NAMALWA (cell line): ENCODE results near the gene CCT7.
A peak's percentile ranks its signal among the peaks of the same experiment; 100 is the strongest.

Source experiments
- DNase-seq: peaks from one replicate; pipeline ENCODE4 v3.0.0-alpha.2; 2015; ENCODE audit warnings: low spot score

Gene CCT7

GRCh38 chr2:73268830-73269685 lies 35.0 kb downstream of the CCT7 start:
- no peak for DNase-seq

DNA sequence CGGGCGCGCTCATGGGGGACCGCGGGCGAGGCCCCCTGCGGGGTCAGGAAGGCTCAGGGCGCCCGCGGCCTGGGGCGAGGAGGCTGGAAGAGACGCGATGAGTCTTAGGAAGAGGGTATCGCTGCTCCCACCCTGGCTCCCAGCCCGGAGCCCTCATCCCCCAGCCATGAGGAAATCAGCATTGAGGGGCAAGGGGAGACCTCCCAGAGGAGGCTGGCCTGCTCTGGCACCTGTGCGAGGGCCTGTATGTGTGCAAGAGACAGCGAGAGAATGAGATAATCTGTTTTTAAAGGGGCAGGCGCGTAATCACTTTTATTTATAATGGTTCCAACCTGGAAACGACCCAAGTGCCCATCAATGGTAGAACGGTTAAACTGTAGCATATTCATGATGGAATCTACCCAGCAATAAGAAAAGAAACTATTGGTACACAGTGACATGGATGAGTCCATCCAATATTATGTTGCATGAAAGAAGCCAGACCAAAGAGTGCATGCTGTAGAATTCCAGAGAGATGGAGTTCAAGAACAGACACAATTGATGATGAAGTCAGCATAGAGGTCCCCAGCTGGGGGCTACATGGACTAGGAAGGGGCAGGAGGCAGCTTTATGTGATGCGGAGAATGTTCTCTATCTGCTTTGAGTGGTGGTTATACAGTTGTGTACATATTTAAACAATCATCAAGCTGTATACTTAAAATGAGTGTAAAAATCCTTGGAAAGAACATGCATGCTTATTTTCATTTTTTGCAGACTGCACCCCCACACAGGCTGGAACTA lies 35.8 kb downstream of the CCT7 start:
- DNase-seq = no peak

DNA sequence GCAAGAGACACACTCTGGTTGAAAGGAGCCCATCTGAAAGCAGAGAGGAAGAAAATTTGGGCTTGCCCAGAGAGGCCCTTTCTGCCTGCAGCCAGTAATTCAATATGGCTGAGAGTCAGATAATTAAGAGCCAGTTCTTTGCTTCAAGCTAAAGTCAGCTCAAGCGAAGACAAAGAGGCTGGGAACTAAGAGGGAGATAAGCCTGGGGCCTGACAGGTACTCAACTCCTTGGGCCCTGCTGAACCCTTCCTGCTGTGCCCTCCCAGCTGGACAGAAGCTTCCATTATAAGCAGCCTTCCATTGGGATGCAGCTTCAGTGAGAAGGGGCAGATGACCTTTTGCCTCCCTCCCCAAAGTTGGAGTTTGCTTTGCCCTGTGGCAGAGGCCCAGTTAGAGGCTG lies 38.2 kb downstream of the CCT7 start:
- no peak for DNase-seq

DNA sequence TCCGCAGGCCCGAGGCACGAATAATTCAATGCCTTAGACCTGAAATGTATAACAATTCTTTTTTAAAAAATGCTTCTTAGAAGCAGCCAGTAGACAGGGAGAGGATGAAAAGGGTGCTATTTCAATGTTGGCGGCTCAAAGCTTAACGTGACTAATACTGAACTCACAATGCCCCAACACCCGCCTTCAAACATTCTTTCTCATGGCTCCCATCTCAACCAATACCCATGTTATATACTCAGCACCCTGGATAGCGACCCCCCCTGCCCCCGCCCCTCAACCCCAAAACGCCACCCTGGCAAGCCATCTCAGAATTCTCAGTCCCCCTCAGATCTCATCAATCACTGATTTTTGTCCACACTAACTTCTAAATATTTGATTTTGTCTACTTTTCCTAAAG lies 45.7 kb downstream of the CCT7 start:
- no peak for DNase-seq

DNA sequence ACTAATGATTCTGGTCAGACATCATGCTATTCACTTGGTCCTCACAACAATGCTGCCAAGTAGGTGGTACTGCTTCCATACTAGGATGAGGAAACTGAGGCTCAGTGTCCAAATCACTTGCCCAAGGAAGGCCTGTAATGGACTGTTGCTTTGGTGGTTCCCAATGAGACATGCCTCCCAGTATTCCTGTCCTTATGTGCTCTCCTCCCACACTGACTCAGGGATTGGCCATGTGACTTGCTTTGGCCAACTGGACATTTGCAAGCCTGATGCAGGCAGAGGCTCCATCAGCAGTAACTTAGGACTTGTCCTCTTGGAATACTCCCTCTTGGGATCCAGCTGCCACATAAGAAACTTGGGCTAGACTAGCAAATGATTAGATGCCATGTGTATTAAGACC lies 47.1 kb downstream of the CCT7 start:
- no peak for DNase-seq

- peak; percentile 25 for DNase-seq
These were observed 48.9 kb downstream of the CCT7 start for GRCh38 chr2:73282924-73283544.

DNA sequence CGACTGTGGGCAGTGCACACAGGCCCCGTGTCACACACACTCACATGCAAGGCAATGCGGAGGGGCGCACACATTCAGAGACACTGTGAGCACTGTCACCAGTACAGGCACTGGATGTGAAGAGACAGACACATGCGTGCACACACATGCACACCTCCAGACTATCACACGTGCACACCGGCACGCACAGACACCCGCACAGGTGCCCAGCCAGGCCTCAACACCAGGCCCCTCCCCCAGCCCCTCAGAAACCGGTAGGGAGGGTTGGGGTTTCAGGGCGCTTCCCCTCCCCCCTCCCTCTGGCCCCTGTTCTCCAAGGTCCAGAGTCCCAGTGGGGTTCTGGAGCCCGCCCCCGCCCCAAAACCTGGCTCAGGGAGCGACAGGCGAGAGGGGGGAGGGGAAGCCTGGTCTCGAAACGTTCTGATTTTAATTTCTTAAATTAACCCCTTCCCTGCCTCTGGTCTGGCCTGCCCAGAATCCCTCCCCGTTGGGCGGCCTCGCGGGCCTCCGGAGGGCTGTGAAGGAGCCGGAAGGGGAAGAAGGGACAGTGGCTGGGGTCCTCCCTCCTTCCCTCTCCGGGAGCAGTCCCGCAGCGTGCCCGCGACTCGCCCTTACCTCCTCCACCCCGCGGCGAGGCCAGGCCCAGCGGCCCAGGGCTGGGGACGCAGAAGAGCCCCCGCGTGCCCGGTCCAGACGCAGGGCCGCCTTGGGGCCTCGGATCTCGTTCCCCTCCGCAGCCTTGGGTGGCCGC lies 49.6 kb downstream of the CCT7 start:
- DNase-seq = peak; percentile 67

- DNase-seq = peak; percentile 88
These were observed 50.4 kb downstream of the CCT7 start, which contains the start of gene FBXO41 for GRCh38 chr2:73284296-73285158. TSS of gene FBXO41 (minus strand) at chr2:73284478. CDS start at chr2:73269630, 14,848 bp downstream.

DNA sequence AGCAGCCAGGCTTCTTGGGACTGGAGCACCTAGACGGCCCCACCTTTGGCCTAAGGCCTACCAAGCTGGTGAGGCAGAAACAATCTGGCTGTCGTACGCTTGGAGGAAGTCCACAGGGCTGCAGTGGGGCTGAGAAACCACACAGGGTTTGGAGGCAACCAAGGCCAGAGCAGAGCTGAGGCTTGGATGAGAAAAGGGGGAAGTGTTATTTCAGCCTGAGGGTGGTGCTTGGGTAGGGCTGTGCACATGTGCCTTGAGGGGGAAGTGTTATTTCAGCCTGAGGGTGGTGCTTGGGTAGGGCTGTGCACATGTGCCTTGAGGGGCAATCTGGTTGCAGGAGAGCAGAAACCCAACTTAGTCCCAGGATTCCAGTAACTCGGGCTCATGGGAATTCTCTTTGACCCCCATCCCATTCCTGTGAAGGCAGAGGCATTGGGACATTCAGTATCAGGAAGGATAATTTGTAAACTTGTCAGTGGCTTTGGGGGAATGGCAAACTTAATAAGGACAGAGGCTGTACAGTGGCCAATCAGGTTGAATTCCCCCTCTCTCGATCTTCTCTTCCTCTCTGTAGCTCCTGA lies 51.1 kb downstream of the CCT7 start:
- peak; percentile 96 for DNase-seq

DNA sequence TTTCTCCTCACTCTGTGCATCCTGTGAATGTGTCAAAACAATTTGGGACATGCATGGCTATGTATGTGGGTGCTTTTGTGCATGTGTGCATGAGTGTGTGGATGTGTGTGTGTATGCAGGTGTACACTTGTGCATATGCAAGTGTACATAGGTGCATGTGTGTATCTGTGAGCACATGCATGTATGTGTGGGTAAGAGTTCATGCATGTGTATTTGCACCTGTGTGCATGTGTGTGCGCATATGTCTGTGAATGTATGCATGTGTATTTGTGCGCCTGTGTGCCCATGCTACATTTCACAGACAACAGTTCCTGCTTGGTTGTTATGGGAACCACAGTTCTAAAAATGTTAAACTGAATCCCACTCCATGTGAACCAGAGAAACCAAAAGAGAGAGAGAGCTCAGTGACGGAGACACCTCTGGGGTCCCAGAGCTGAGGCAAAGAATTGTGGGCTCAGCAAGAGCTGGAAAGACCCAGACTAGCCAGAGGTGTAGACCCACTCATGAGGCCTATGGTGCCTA lies 52.1 kb downstream of the CCT7 start:
- DNase-seq = no peak

DNA sequence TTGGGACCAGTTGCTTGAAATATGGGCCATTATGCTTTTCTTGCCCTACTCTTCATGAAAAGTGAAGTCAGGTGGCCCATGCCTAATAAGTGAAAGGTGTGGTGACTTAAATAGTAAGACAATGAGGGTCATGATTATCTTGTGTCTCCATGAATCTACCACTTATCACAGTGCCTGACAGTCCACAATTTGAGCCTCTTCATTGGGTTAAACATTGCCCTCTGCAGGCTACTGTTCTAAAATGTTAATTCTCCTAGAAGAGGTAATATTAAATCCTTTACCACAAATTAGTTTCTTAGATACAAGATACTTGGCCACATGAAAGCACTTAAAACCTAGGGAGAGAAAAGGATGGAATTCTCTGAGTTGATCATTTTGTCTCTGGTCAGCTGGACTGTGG lies 55.2 kb downstream of the CCT7 start:
- DNase-seq = peak; percentile 47

DNA sequence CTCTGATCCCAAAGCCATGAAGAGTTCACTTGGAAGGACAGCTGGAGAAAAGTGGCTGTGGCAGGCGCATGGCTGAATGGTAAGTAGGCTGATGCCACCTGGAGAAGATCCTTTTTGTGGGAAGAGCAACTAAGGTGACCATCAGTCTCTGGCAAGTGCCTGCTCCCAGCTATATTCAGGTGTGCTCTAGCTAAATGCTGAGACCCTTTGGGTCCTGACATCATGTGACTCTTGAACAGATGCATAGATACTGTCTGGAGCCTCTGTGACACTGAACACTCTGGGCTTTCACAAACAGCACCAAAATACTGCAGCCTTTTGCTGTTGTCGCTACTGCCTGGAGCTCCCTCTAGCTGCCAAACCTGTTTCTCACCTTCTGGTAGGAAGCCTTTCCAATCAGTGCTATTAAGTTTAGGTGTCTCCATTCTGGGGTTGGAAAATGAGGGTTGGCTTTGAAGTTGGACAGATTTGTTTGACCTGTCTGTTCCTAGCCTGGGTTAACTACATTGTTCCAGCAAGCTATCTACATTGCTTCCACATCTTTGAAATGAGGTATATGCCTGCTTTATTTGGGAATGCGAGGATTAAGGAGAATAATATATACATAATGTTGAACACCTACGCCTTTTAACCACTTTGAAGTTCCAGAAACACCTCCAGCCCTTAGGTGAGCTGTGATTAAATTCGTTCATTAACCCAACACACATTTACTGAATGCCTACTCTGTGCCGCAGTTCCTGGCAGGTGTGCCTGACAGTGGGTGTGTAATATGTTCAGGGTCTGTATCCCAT lies 56.1 kb downstream of the CCT7 start:
- peak; percentile 84 for DNase-seq

DNA sequence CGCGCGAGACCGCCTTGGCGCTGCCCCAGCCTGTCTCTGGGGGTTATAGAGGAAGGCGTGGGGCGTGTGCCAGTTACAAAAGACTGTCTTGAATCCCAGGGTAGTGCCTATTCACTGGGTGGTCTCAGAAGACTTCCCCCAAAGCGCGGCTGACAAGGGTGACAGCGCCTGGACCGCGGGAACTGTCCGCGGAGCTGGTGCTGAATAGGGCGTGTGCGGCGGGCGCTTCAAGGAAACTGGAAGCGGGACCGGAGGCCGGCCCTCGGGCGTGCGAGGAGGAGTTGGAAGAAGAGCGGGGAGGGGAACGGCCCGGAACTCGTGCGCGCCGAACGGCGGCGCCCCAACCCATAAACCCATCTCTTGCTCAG lies 57.0 kb downstream of the CCT7 start:
- DNase-seq = no peak

DNA sequence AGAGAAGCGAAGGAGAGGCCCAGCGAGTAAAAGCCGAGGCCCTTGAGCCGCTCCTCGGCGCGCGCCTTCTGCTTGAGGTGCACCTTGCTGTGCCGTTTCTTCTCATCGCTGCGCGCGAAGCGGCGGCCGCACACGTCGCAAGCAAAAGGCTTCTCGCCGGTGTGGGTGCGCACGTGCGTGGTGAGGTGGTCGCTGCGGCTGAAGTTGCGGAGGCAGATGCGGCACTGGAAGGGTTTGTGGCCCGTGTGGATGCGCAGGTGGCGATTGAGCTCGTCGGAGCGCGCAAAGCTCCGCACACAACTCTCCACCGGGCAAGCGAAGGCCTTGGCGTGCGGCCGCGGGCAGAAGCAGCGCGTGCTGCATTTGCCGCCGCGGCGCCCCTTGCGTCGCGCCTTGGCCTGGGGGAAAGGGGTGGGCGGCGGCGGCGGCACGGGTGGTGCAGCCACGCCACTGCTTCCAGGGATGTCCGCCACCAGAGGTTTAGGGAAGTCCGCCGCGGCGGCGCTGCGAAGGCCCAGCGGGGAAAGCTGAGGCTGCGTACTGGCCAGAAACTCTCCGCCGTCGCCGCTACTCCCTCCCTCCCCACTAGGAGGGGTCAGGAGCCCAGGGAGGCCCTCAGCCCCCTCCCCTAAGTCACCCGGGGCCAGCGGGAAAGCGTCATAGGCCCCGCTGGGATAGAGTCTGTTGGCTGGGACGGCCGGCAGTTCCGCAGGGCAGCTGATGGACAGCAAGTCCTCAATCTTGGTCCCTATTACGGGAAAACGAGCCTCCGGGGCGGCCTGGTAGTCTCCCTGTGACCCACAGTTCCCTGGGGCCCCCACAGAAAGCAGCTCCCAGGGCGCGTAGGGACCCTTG lies 57.6 kb downstream of the CCT7 start:
- DNase-seq = no peak

GRCh38 chr2:73292316-73292905 lies 58.3 kb downstream of the CCT7 start:
- DNase-seq = no peak

- no peak for DNase-seq
These were observed 58.9 kb downstream of the CCT7 start for GRCh38 chr2:73292906-73293533.

GRCh38 chr2:73293534-73294171 lies 59.5 kb downstream of the CCT7 start, which contains the start of gene EGR4:
TSS of gene EGR4 (minus strand) at chr2:73293548. CDS start at chr2:73293317, 231 bp downstream.
- DNase-seq = peak; percentile 67
